NCI-H2171 (cell line): ENCODE measurements around the gene CLDN9.
"Not testable (repeated sequence)": the region's sequence is repeated elsewhere in the genome, so short reads cannot be mapped to it uniquely, and the experiment has no call there.

ENCODE experiments used
- DNase-seq: peaks from one replicate; lab custom pipeline; 2025; lab: John Stamatoyannopoulos, UW

The CLDN9 gene

GRCh38 chr16:3032624-3033023 is 19.9 kb downstream of the CLDN9 start:
- no peak for DNase-seq

GRCh38 chr16:3035289-3035971 is 22.7 kb downstream of the CLDN9 start:
- DNase-seq = peak; percentile 44

- no peak for DNase-seq
These were observed 23.4 kb downstream of the CLDN9 start for GRCh38 chr16:3035972-3036725.

GRCh38 chr16:3036726-3037315 is 24.1 kb downstream of the CLDN9 start, which contains the start of gene BICDL2:
Gene BICDL2, minus strand, starts transcription at chr16:3036944. Its CDS starts 1,448 bp downstream, at chr16:3035496.
- DNase-seq = no peak

- no peak for DNase-seq
These were observed 25.5 kb downstream of the CLDN9 start for GRCh38 chr16:3038256-3038655.

- DNase-seq = no peak
These were observed 26.2 kb downstream of the CLDN9 start for GRCh38 chr16:3038896-3039295.

- no peak for DNase-seq
These were observed 29.7 kb downstream of the CLDN9 start for GRCh38 chr16:3042376-3042775.

- DNase-seq = no peak
These were observed 32.0 kb downstream of the CLDN9 start for GRCh38 chr16:3044708-3045107.

- no peak for DNase-seq
These were observed 33.3 kb downstream of the CLDN9 start, which contains the start of gene MMP25 for GRCh38 chr16:3045758-3046640. Gene MMP25, plus strand, starts transcription at chr16:3046561. Its CDS starts 357 bp downstream, at chr16:3046918.

GRCh38 chr16:3046641-3047386 is 34.1 kb downstream of the CLDN9 start:
- DNase-seq = no peak

GRCh38 chr16:3047387-3047720 is 34.6 kb downstream of the CLDN9 start:
- no peak for DNase-seq

- DNase-seq = no peak
These were observed 37.3 kb downstream of the CLDN9 start for GRCh38 chr16:3049921-3050481.

GRCh38 chr16:3050487-3050886 is 37.8 kb downstream of the CLDN9 start:
- DNase-seq = no peak

GRCh38 chr16:3051009-3051408 is 38.3 kb downstream of the CLDN9 start:
- no peak for DNase-seq

GRCh38 chr16:3051494-3051893 is 38.8 kb downstream of the CLDN9 start:
- DNase-seq = no peak

GRCh38 chr16:3052571-3053329 is 40.0 kb downstream of the CLDN9 start:
- DNase-seq = not testable (repeated sequence)

- DNase-seq = not testable (repeated sequence)
These were observed 40.6 kb downstream of the CLDN9 start for GRCh38 chr16:3053330-3053710.

GRCh38 chr16:3054965-3055733 is 42.4 kb downstream of the CLDN9 start:
- DNase-seq = no peak

GRCh38 chr16:3055734-3056115 is 43.0 kb downstream of the CLDN9 start:
- DNase-seq = not testable (repeated sequence)
